ENCODE data around the gene RBP3.

RBP3 gene

GRCh38 chr10:47326927-47327330 is 21.2 kb upstream of the RBP3 start:
- Histone ChIP-seq H3K27me3 (ENCODE audit: insufficient read depth, low read length, poor library complexity) (peaks cover 3% of the 10 kb centered on the region), H3K4me1 (ENCODE audit: insufficient read depth, low read length) (no peaks in the 10 kb centered on the region), H3K36me3 (ENCODE audit: insufficient read depth, low read length) (no peaks in the 10 kb centered on the region), H4K20me1 (ENCODE audit: insufficient read depth, low read length) (no peaks in the 10 kb centered on the region), H2AFZ (ENCODE audit: low read depth, low read length) (no peak overlapping the region), H3K79me2 (ENCODE audit: insufficient read depth, low read length) (no peaks in the 10 kb centered on the region), H3K4me2 (ENCODE audit: insufficient read depth, low read length) (no peak overlapping the region), H3K4me3 (ENCODE audit: low read depth in 1 of 2, low read length in 2 of 2) (no peak overlapping the region), H3K9ac (ENCODE audit: low read depth, low read length) (no peak overlapping the region), H3K27ac (ENCODE audit: low read length) (no peak overlapping the region), H3K9me3 (ENCODE audit: insufficient read depth, low read length, severe bottlenecking) (no peaks in the 10 kb centered on the region)
- no peak for DNase-seq
- no peak for TF ChIP-seq EZH2 (IDR thresholded peaks at IDR 0.05; ENCODE audit: borderline replicate concordance, low read depth, low read length, severe bottlenecking)
- ATAC-seq (ENCODE audit: insufficient read depth, low read depth) = no peak

GRCh38 chr10:47329855-47330254 is 18.3 kb upstream of the RBP3 start:
- no peak overlapping the region for H3K4me2 ChIP-seq (ENCODE audit: insufficient read depth, low read length)
- H3K4me1 ChIP-seq (ENCODE audit: insufficient read depth, low read length) = no peaks in the 10 kb centered on the region
- H2AFZ ChIP-seq (ENCODE audit: low read depth, low read length) = no peak overlapping the region
- H4K20me1 ChIP-seq (ENCODE audit: insufficient read depth, low read length) = no peaks in the 10 kb centered on the region
- DNase-seq (no peak), ATAC-seq (ENCODE audit: insufficient read depth, low read depth) (no peak)
- H3K9ac ChIP-seq (ENCODE audit: low read depth, low read length) = no peak overlapping the region
- no peak overlapping the region for H3K27ac ChIP-seq (ENCODE audit: low read length)
- no peak overlapping the region for H3K4me3 ChIP-seq (ENCODE audit: low read depth in 1 of 2, low read length in 2 of 2)
- no peak for TF ChIP-seq CTCF (IDR thresholded peaks at IDR 0.05; ENCODE audit: borderline replicate concordance, extremely low read depth, low read length, poor library complexity, severe bottlenecking)
- no peak for TF ChIP-seq EZH2 (IDR thresholded peaks at IDR 0.05; ENCODE audit: borderline replicate concordance, low read depth, low read length, severe bottlenecking)
- H3K79me2 ChIP-seq (ENCODE audit: insufficient read depth, low read length) = no peaks in the 10 kb centered on the region
- H3K9me3 ChIP-seq (ENCODE audit: insufficient read depth, low read length, severe bottlenecking) = no peaks in the 10 kb centered on the region
- H3K36me3 ChIP-seq (ENCODE audit: insufficient read depth, low read length) = no peaks in the 10 kb centered on the region
- H3K27me3 ChIP-seq (ENCODE audit: insufficient read depth, low read length, poor library complexity) = peaks cover 5% of the 10 kb centered on the region

- no peaks in the 10 kb centered on the region for H3K9me3 ChIP-seq (ENCODE audit: insufficient read depth, low read length, severe bottlenecking)
- no peaks in the 10 kb centered on the region for H3K79me2 ChIP-seq (ENCODE audit: insufficient read depth, low read length)
- DNase-seq (no peak), ATAC-seq (ENCODE audit: insufficient read depth, low read depth) (no peak)
- H4K20me1 ChIP-seq (ENCODE audit: insufficient read depth, low read length) = no peaks in the 10 kb centered on the region
- H2AFZ ChIP-seq (ENCODE audit: low read depth, low read length) = no peak overlapping the region
- no peak overlapping the region for H3K4me2 ChIP-seq (ENCODE audit: insufficient read depth, low read length)
- no peaks in the 10 kb centered on the region for H3K36me3 ChIP-seq (ENCODE audit: insufficient read depth, low read length)
- TF ChIP-seq EZH2 (IDR thresholded peaks at IDR 0.05; ENCODE audit: borderline replicate concordance, low read depth, low read length, severe bottlenecking) (no peak), CTCF (IDR thresholded peaks at IDR 0.05; ENCODE audit: borderline replicate concordance, extremely low read depth, low read length, poor library complexity, severe bottlenecking) (no peak)
- no peaks in the 10 kb centered on the region for H3K4me1 ChIP-seq (ENCODE audit: insufficient read depth, low read length)
- peaks cover 5% of the 10 kb centered on the region for H3K27me3 ChIP-seq (ENCODE audit: insufficient read depth, low read length, poor library complexity)
- H3K4me3 ChIP-seq (ENCODE audit: low read depth in 1 of 2, low read length in 2 of 2) = no peak overlapping the region
- H3K9ac ChIP-seq (ENCODE audit: low read depth, low read length) = no peak overlapping the region
- H3K27ac ChIP-seq (ENCODE audit: low read length) = no peak overlapping the region
Observed at GRCh38 chr10:47330366-47330765, 17.8 kb upstream of the RBP3 start.

GRCh38 chr10:47330804-47331203 is 17.4 kb upstream of the RBP3 start:
- H3K4me3 ChIP-seq (ENCODE audit: low read depth in 1 of 2, low read length in 2 of 2) = no peak overlapping the region
- ATAC-seq (ENCODE audit: insufficient read depth, low read depth) = no peak
- no peaks in the 10 kb centered on the region for H3K4me1 ChIP-seq (ENCODE audit: insufficient read depth, low read length)

More at GRCh38 chr10:47330804-47331203, 17.4 kb upstream of the RBP3 start:
- peaks cover 7% of the 10 kb centered on the region for H3K27me3 ChIP-seq (ENCODE audit: insufficient read depth, low read length, poor library complexity)
- no peak overlapping the region for H2AFZ ChIP-seq (ENCODE audit: low read depth, low read length)
- no peaks in the 10 kb centered on the region for H3K36me3 ChIP-seq (ENCODE audit: insufficient read depth, low read length)
- H3K9ac ChIP-seq (ENCODE audit: low read depth, low read length) = no peak overlapping the region
- DNase-seq = no peak
- no peak for TF ChIP-seq EZH2 (IDR thresholded peaks at IDR 0.05; ENCODE audit: borderline replicate concordance, low read depth, low read length, severe bottlenecking)
- TF ChIP-seq CTCF (IDR thresholded peaks at IDR 0.05; ENCODE audit: borderline replicate concordance, extremely low read depth, low read length, poor library complexity, severe bottlenecking) = no peak
- no peaks in the 10 kb centered on the region for H3K9me3 ChIP-seq (ENCODE audit: insufficient read depth, low read length, severe bottlenecking)
- H3K4me2 ChIP-seq (ENCODE audit: insufficient read depth, low read length) = no peak overlapping the region
- no peak overlapping the region for H3K27ac ChIP-seq (ENCODE audit: low read length)
- no peaks in the 10 kb centered on the region for H3K79me2 ChIP-seq (ENCODE audit: insufficient read depth, low read length)
- H4K20me1 ChIP-seq (ENCODE audit: insufficient read depth, low read length) = peaks cover 2% of the 10 kb centered on the region; the same call in 1 of the 2 replicates

Data from DND-41 (cell line).